Measurements from ENCODE around the gene OXER1. TPM values are rescaled to one million over a fixed set of nuclear protein-coding genes. Genes with fewer than 3 reads are reported as not detected.

Gene OXER1
- total RNA-seq (1 to 10 TPM; 2.2 to 5.9 TPM), polyA plus RNA-seq (1 to 10 TPM; 7.5 to 8.1 TPM)

- Histone ChIP-seq H3K36me3 (ENCODE audit: control insufficient read depth in 4 of 4, insufficient read depth in 3 of 4, low read depth in 1 of 4, low read length in 3 of 4) (peaks cover 0 to 8% (median 4%) of the 10 kb centered on the region in 4 donors), H3K9me3 (ENCODE audit: control insufficient read depth in 4 of 4, low read length in 3 of 4) (no peaks in the 10 kb centered on the region), H3K4me3 (ENCODE audit: low read depth in 1 of 3, low read length in 3 of 3) (no peak within 1 kb of the TSS), H3K27me3 (ENCODE audit: control insufficient read depth in 4 of 4, insufficient read depth in 4 of 4, low read length in 3 of 4) (no peaks in the 10 kb centered on the region), H3K9ac (ENCODE audit: low read depth in 1 of 2, low read length in 2 of 2) (no peak within 1 kb of the TSS), H3K27ac (ENCODE audit: low read depth in 1 of 2, low read length in 2 of 2) (no peak within 1 kb of the TSS), H3K4me1 (ENCODE audit: control insufficient read depth in 4 of 4, insufficient read depth in 4 of 4, low read length in 3 of 4) (peaks cover 0 to 4% (median under 1%) of the 10 kb centered on the region in 4 donors)
- no peak for DNase-seq (ENCODE audit: low spot score)
- no peak for TF ChIP-seq TAF1 (conservative IDR thresholded peaks at IDR 0.05)
- no peak for TF ChIP-seq JUND (IDR thresholded peaks at IDR 0.05)
- no peak for TF ChIP-seq MAX (IDR thresholded peaks at IDR 0.05)
- no peak for TF ChIP-seq EGR1 (IDR thresholded peaks at IDR 0.05; ENCODE audit: low read depth in 2 of 2)
- no peak for TF ChIP-seq YY1 (IDR thresholded peaks at IDR 0.05)
- TF ChIP-seq CTCF (IDR thresholded peaks at IDR 0.05; ENCODE audit: low read depth, low read length, missing input control), result no peak
- TF ChIP-seq ZBTB33 (IDR thresholded peaks at IDR 0.05), result no peak
- TF ChIP-seq RAD21 (IDR thresholded peaks at IDR 0.05), result no peak
- TF ChIP-seq RXRA (IDR thresholded peaks at IDR 0.05), result no peak
- TF ChIP-seq NR2F2 (IDR thresholded peaks at IDR 0.05), result no peak
- no peak for TF ChIP-seq HNF4G (IDR thresholded peaks at IDR 0.05)
- TF ChIP-seq ATF3 (IDR thresholded peaks at IDR 0.05), result no peak
- no peak for TF ChIP-seq GABPA (IDR thresholded peaks at IDR 0.05 in 1 of 2, conservative IDR thresholded peaks at IDR 0.05 in 1 of 2)
- 67% methylated on average over 5 of the region's 5 CpGs for WGBS
These were observed at the start of gene OXER1 for GRCh38 chr2:42764096-42764495. Gene OXER1 (minus strand): TSS chr2:42764135. CDS start chr2:42764062, 73 bp downstream.

GRCh38 chr2:42812899-42813479 is 49.1 kb upstream of the OXER1 start:
- Histone ChIP-seq H3K4me3 (ENCODE audit: low read depth in 1 of 3, low read length in 3 of 3) (no peak overlapping the region), H3K27ac (ENCODE audit: low read depth in 1 of 2, low read length in 2 of 2) (no peak overlapping the region), H3K27me3 (ENCODE audit: control insufficient read depth in 4 of 4, insufficient read depth in 4 of 4, low read length in 3 of 4) (no peaks in the 10 kb centered on the region), H3K9me3 (ENCODE audit: control insufficient read depth in 4 of 4, low read length in 3 of 4) (no peaks in the 10 kb centered on the region), H3K36me3 (ENCODE audit: control insufficient read depth in 4 of 4, insufficient read depth in 3 of 4, low read depth in 1 of 4, low read length in 3 of 4) (no peaks in the 10 kb centered on the region), H3K4me1 (ENCODE audit: control insufficient read depth in 4 of 4, insufficient read depth in 4 of 4, low read length in 3 of 4) (peaks cover 0 to 14% (median 8%) of the 10 kb centered on the region in 4 donors), H3K9ac (ENCODE audit: low read depth in 1 of 2, low read length in 2 of 2) (no peak overlapping the region)
- DNase-seq (ENCODE audit: low spot score), result no peak
- WGBS, result 3% methylated on average over 1 of the region's 1 CpG
- TF ChIP-seq FOXA1 (IDR thresholded peaks at IDR 0.05) (no peak), HNF4G (IDR thresholded peaks at IDR 0.05) (no peak), RAD21 (IDR thresholded peaks at IDR 0.05) (peak in 1 of 2 donors; percentile 48), ATF3 (IDR thresholded peaks at IDR 0.05) (no peak), YY1 (IDR thresholded peaks at IDR 0.05) (no peak), EGR1 (IDR thresholded peaks at IDR 0.05; ENCODE audit: low read depth in 2 of 2) (no peak), GABPA (IDR thresholded peaks at IDR 0.05 in 1 of 2, conservative IDR thresholded peaks at IDR 0.05 in 1 of 2) (no peak), NR2F2 (IDR thresholded peaks at IDR 0.05) (no peak), CTCF (IDR thresholded peaks at IDR 0.05; ENCODE audit: low read depth, low read length, missing input control) (peak; percentile 64), REST (IDR thresholded peaks at IDR 0.05) (no peak), FOXA2 (IDR thresholded peaks at IDR 0.05) (no peak), RXRA (IDR thresholded peaks at IDR 0.05) (no peak), MAX (IDR thresholded peaks at IDR 0.05) (no peak)

Measured in liver (tissue), 9 donors.